Pancreas (tissue), 10 donors: ENCODE measurements around the gene NUP58. TPM values are rescaled to one million over a fixed set of nuclear protein-coding genes. Genes with fewer than 3 reads are reported as not detected.

Experiments
- ATAC-seq, 4 donors: fragments of 200-7000 bp; cut with Tn5 transposase; one replicate each; pipeline versions ENCODE4 v1.8.0 to v1.9.1; 2020; ENCODE audit warnings: mild to moderate bottlenecking in 4 of 4, moderate library complexity in 4 of 4
- DNase-seq, 6 donors: peaks; one replicate each; pipeline ENCODE4 v3.0.0-alpha.2; 2020
- FAIRE-seq: peaks from 2 replicates; lab custom pipeline; 2012; peaks lifted over from hg19 to GRCh38; lab: Jason Lieb, UNC
- H3K27ac ChIP-seq, 4 donors: fragments of 200-600 bp; sonication (generic); 1 replicate in 3 of 4; 2 replicates in 1 of 4; pipeline versions ENCODE4 v1.5.0 to v1.8.0; 2020
- H3K27me3 ChIP-seq, 4 donors: fragments of 200-600 bp; one replicate each; pipeline ENCODE4 v1.8.0; 2021
- H3K36me3 ChIP-seq, 3 donors: fragments of 200-600 bp; sonication (generic) in 1 of 3; one replicate each; pipeline versions ENCODE4 v1.5.0 to v1.8.0; 2020 to 2021
- H3K4me1 ChIP-seq, 3 donors: fragments of 200-600 bp; one replicate each; pipeline ENCODE4 v1.8.0; 2021
- H3K4me3 ChIP-seq, 4 donors: fragments of 200-600 bp; sonication (generic) in 2 of 4; one replicate each; pipeline versions ENCODE4 v1.5.0 to v1.8.0; 2020 to 2021
- H3K9me3 ChIP-seq, 4 donors: fragments of 200-600 bp; one replicate each; pipeline ENCODE4 v1.8.0; 2021
- WGBS, 2 donors: extraction: QIAGEN DNeasy Blood & Tissue Kit; methylation state at CpG; one replicate each; pipeline ENCODE4 v1.1.7; 2013; 5-methylcytosine and 5-hydroxymethylcytosine counted together
- intact Hi-C, 3 donors: fragments of 100-400 bp; cut with DNase I; formaldehyde crosslinking; loops; one replicate each; pipeline versions ENCODE4 v1.11.1 to v1.14.2; 2022
- polyA plus RNA-seq, 2 donors: library from polyadenylated mRNA; stranded (reverse); fragments of 200-250 nt; gene quantifications; one replicate each; pipeline ENCODE4 v1.2.3, GENCODE V29; 2013
- total RNA-seq, 6 donors: library from RNA; stranded (reverse); fragmentation: NEBNext Ultra II Directional in 4 of 6; extraction: Animal tissue kit (Norgen Biotek cat#: 25700) in 4 of 6; gene quantifications; one replicate each; pipeline versions ENCODE4 v1.2.1 to v1.2.4, GENCODE V29; 2021 to 2023
- TF ChIP-seq, protein P1 (sequence below), 4 donors: fragments of 200-600 bp; sonication (generic) in 3 of 4; IDR thresholded peaks; one replicate each; pipeline versions ENCODE4 v1.5.0 to v1.8.0; 2021; ENCODE audit warnings: antibody characterized with exemption in 4 of 4
- donor health status: healthy with polysubstance abuse.
- donor health status: DM: no; HTN: no; CAD: no; lungs with moderate emphysema.
- donor health status: DM: no; HTN: no; CAD: no.
- donor health status: control.
- donor health status: control.
- donor health status: Bipolar disorder and iron deficiency.
- donor health status: DM: yes; HTN: yes; CAD: no.
- donor health status: DM: no; HTN: no; CAD: no.
- donor health status: DM: no; HTN: no; CAD: no.
- donor health status: DM: yes; HTN: yes; CAD: no.

NUP58 gene
- total and polyA plus RNA-seq, 8 donors, result 6.1 to 22.3 (median 12.6) TPM

DNA sequence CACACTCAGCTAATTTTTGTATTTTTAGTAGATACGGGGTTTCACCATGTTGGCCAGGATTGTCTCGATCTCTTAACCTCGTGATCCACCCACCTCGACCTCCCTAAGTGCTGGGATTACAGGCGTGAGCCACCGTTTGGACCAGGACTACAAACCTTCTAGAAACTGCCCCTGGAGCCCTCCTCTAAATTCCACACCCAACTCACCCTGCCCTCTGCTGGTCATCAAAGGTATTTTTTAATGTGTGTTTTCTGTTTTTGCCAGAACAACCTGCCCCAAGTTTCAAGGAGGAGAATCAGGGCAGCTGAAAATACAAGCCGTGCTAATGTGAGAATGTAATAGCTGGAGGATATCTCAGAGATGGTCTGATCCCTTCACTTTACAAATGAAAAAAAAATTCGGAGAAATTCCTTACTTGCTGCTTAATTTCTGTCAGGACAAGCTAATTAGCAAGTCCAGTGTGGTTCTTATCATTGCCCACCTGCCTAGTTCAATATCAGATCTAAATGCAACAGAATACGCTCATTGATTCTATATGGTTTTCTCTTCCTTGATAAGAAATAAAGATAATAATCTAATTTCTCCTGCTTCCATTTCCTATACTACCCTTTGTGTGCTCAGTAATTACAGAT lies 74.4 kb downstream of the NUP58 start:
- DNase-seq (peak in 1 of 6 donors; percentile 17), ATAC-seq (peak in 3 of 4 donors; percentile 62 to 82 (median 76)), FAIRE-seq (no peak)
- Histone ChIP-seq H3K4me3 (no peak overlapping the region), H3K4me1 (no peaks in the 10 kb centered on the region), H3K27me3 (peaks cover 0 to 7% (median 0%) of the 10 kb centered on the region in 4 donors), H3K27ac (no peak overlapping the region), H3K9me3 (no peaks in the 10 kb centered on the region), H3K36me3 (no peaks in the 10 kb centered on the region)
- TF ChIP-seq, protein P1, sequence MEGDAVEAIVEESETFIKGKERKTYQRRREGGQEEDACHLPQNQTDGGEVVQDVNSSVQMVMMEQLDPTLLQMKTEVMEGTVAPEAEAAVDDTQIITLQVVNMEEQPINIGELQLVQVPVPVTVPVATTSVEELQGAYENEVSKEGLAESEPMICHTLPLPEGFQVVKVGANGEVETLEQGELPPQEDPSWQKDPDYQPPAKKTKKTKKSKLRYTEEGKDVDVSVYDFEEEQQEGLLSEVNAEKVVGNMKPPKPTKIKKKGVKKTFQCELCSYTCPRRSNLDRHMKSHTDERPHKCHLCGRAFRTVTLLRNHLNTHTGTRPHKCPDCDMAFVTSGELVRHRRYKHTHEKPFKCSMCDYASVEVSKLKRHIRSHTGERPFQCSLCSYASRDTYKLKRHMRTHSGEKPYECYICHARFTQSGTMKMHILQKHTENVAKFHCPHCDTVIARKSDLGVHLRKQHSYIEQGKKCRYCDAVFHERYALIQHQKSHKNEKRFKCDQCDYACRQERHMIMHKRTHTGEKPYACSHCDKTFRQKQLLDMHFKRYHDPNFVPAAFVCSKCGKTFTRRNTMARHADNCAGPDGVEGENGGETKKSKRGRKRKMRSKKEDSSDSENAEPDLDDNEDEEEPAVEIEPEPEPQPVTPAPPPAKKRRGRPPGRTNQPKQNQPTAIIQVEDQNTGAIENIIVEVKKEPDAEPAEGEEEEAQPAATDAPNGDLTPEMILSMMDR (IDR thresholded peaks at IDR 0.05), result peak; percentile 30 to 67 (median 48)
- WGBS, 2 donors, result 15 to 20% methylated on average over 9 of the region's 9 CpGs
- intact Hi-C loops, result no loop called here

DNA sequence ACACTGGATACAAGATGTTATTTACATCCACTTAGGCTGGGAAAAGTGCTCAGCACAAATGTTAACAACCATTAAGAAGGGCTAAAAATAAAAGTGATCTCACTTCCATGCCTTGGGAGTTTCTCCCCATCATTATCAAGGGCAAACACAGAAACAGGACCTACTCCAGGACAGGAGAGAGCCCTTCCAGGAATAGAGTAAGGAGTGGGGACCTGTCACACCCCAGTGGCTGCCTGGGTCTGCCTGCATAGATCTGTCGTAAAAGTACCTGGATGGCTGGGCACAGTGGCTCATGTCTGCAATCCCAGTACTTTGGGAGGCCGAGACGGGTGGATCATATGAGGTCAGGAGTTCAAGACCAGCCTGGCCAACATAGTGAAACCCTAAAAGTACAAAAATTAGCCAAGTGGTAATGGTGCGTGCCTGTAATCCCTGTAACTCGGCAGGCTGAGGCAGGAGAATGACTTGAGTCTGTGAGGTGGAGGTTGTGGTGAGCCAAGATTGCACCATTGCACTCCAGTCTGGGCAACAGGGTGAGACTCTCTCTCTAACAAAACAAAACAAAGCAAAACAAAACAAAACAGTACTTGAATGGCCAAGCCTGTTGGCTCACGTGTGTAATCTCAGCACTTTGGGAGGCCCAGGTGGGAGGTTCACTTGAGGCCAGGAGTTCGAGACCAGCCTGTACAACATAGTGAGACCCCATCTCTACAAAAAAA lies 76.0 kb downstream of the NUP58 start:
- TF ChIP-seq, protein P1 (IDR thresholded peaks at IDR 0.05), result no peak
- no peak for FAIRE-seq
- intact Hi-C loops, result no loop called here
- Histone ChIP-seq H3K9me3 (no peaks in the 10 kb centered on the region), H3K27ac (no peak overlapping the region), H3K36me3 (no peaks in the 10 kb centered on the region), H3K27me3 (peaks cover 0 to 5% (median 1%) of the 10 kb centered on the region in 4 donors), H3K4me1 (no peaks in the 10 kb centered on the region), H3K4me3 (no peak overlapping the region)
- WGBS, 2 donors, result 65 to 83% methylated on average over 7 of the region's 7 CpGs
- no peak for ATAC-seq
- no peak for DNase-seq

DNA sequence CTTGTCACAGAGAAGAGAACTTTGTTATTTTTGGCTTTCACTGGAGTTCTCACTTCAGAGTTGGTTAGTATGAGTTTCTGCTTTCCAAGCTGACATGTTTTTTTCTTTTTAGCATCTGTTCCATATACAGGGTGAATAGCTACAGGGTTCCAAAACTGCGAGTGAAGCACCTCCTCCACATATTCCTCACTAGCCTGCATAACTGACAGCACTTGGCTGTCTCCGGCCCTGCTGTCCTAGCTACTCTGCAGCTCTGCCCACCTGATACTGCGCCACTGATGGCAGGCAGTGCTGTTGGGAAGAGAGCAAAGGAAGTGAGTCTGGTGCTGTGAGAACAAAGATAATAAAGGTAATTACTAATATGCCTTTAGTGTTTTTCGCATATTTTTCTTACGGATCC lies 77.1 kb downstream of the NUP58 start:
- H3K36me3 ChIP-seq, result no peaks in the 10 kb centered on the region
- no peak overlapping the region for H3K27ac ChIP-seq
- H3K9me3 ChIP-seq, result no peaks in the 10 kb centered on the region
- H3K27me3 ChIP-seq, result peaks cover 0 to 5% (median 1%) of the 10 kb centered on the region in 4 donors
- TF ChIP-seq, protein P1 (IDR thresholded peaks at IDR 0.05), result no peak
- ATAC-seq (no peak), FAIRE-seq (no peak), DNase-seq (no peak)
- H3K4me1 ChIP-seq, result no peaks in the 10 kb centered on the region
- no peak overlapping the region for H3K4me3 ChIP-seq
- intact Hi-C loops, result no loop called here
- WGBS, 2 donors, result 51 to 64% methylated on average over 5 of the region's 5 CpGs

DNA sequence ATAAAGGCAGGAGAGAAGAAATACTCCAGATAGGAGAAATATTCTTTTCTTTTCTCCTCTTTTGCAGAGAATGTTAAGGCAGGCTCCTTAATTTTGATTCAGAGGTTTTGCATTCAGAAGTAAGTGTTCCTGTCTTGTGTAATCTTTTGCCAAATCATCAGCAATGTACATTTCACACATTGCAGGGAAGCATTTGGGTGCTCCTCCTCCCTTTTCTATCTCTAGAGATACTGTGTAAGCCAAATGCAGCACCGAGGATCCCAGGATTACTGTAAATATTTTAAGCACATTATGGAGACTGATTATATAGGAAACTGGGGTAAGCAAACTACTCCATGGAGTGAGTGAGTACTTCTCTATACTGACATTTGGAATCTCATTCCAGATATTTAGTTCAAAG lies 77.6 kb downstream of the NUP58 start:
- intact Hi-C loops, result no loop called here
- TF ChIP-seq, protein P1 (IDR thresholded peaks at IDR 0.05), result no peak
- Histone ChIP-seq H3K4me3 (no peak overlapping the region), H3K27me3 (peaks cover 0 to 5% (median 1%) of the 10 kb centered on the region in 4 donors), H3K27ac (no peak overlapping the region), H3K9me3 (no peaks in the 10 kb centered on the region), H3K36me3 (no peaks in the 10 kb centered on the region), H3K4me1 (no peaks in the 10 kb centered on the region)
- DNase-seq (no peak), ATAC-seq (no peak), FAIRE-seq (no peak)
- WGBS, 2 donors, result 10 to 15% methylated on average over 1 of the region's 1 CpG

DNA sequence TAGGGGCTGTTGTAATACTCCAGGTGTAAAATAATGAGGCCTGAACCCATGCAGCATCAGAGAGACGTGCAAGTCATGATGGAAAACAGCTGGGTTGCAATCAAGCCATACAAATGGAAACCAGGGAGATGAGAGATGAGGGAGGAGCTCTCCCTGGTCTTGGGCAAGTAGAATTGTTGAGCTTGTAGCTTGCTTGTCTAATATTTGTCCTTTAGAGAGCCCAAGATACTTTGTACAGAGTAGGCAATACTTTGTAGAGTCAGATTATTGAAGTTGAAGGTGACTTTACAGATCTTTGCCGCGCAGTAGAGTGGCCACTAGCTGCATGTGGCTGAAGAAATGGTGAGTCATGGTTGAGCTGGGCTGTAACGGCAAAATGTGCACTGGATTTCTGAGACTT lies 78.7 kb downstream of the NUP58 start:
- no peaks in the 10 kb centered on the region for H3K9me3 ChIP-seq
- no peaks in the 10 kb centered on the region for H3K36me3 ChIP-seq
- no peak overlapping the region for H3K27ac ChIP-seq
- H3K4me3 ChIP-seq, result no peak overlapping the region
- no peak for ATAC-seq
- H3K4me1 ChIP-seq, result no peaks in the 10 kb centered on the region
- DNase-seq, result no peak
- TF ChIP-seq, protein P1 (IDR thresholded peaks at IDR 0.05), result no peak
- intact Hi-C loops, result no loop called here
- 70 to 76% methylated on average over 4 of the region's 4 CpGs for WGBS, 2 donors
- no peak for FAIRE-seq
- peaks cover 0 to 5% (median 1%) of the 10 kb centered on the region in 4 donors for H3K27me3 ChIP-seq
